ENCODE data around the gene EIF3K.

GRCh38 chr19:38664503-38665211 is 45.7 kb downstream of the EIF3K start:
- TF ChIP-seq CTCF (IDR thresholded peaks at IDR 0.05) (no peak), POLR2A (IDR thresholded peaks at IDR 0.05; ENCODE audit: low read depth) (no peak), POLR2AphosphoS5 (IDR thresholded peaks at IDR 0.05) (no peak), EP300 (IDR thresholded peaks at IDR 0.05) (no peak)

All from esophagus muscularis mucosa (tissue), 4 donors.